HG02610 (cell line): Measurements from ENCODE around the gene GRB7.
A peak's percentile ranks its signal among the peaks of the same experiment; 100 is the strongest.
"Not testable (repeated sequence)": the region's sequence is repeated elsewhere in the genome, so short reads cannot be mapped to it uniquely, and the experiment has no call there.

Source experiments
- ATAC-seq: cut with Tn5 transposase; IDR thresholded peaks from one replicate; pipeline ENCODE4 v1.9.1; 2021; ENCODE audit warnings: mild to moderate bottlenecking, moderate library complexity; ENCODE audit not compliant: unreplicated experiment

Gene GRB7

DNA sequence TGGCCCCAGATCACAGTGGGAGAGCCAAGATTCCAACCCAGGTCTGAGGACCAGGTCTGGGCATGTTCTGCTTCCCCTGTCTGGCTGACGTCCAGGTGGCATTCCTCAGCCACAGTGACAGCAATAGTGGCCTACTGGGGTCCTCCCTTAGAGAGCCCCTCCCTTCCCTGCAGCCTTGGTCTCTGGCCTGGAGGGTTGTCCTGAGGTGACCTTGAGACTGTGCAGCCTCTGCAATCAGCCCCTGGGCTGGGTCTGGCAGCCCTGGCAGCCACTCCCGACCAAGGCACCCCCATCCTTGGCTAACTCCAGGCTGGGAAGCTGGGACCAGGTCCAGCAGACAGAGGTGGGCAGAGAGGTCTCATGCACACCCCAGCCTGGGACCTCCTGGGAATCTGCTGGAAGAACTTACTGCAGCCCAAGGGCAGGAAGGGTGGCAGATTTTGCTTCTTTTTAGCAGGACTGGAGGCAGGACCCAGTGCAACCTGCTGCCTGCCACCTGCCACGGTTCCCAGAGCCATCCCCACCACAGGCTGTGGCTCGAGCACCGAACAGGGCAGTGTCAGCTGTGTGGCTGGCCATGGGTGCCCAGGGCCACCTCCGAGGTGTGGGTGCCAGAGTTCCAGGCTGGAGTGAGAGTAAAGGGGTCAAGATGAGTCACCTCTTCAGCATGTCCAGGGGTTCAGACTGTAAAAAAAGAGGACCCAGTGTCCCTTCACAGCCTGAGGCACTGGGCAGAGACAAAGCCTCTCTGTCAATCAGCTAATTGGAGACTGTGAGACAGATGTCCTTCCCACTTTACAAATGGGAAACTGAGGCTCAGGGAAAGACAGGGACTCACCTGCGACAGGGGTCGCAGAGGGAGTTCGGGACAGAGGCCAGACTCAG lies 12.6 kb downstream of the GRB7 start:
- ATAC-seq, result no peak

DNA sequence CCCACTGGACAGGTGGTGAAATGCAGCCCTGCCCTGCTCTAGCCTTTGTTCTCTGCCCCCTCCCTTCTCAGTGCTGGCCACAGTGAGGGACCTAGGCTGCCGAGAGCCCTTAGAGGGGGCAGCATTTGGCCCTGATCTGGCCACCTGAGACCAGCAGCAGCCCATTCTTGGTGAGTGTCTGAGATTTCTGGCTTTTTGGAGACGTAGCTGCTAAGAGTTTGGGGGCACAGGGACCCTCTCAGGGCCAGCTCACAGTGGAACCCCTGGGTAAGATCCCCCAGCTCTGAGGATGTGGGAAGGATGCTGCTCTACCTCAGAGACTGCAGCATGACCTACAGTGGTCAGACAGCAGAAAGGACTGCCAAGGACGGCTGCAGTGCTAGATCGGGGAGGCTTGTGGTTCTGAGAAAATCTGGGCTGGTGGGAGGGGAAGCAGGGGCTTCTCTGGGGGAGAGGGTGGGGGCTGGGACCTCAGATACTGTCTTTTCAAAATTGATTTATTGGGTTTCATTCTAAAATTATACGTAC lies 13.3 kb downstream of the GRB7 start:
- ATAC-seq, result no peak

DNA sequence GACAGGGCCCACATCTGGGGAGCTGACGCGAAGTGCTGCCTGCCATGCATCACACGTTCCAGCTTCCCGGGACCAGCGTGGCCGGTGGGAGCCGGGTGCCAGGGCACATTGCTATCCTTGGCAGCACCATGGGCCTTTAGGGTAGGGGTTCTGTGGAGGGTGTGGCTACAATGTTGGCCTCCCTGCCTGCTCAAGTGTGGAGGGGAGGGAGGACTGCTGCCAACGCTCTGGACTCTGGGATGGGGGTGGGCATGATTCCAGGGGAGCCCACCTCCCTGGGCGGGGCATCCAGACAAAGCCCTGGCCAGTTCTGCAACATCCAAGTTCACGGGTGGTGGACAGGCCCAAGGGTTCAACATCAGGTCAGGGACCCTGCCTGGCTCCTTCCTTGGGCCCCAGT lies 13.9 kb downstream of the GRB7 start:
- no peak for ATAC-seq

DNA sequence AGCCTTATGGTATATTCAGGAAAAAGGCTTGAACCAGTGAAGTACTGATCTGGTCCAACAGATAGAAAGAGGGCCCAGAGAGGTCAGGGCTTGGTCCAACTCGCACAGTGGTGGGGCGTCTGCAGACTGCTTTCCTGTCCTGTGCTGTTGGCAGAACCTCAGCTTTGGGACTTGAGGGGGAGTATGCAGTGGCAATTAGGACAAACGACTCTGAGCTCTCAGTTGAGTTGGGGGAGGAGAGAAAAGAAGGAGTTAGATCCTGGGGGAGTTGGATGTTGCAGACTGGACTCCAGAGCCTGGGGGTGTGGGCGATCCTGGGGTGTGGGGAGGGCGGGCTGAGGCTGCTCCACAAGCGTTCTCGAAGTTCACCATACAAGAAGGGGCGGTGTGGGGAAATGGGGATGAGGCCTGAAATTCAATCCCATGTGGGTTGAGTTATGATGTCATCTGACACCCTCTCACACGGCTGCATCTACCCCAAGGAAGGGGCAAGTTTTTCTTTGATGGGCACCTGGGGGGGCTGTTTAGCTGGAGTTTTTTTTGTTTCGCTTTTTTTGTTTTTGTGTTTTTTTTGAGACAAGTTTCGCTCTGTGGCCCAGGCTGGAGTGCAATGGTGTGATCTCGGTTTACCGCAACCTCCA lies 14.6 kb downstream of the GRB7 start:
- ATAC-seq, result no peak

DNA sequence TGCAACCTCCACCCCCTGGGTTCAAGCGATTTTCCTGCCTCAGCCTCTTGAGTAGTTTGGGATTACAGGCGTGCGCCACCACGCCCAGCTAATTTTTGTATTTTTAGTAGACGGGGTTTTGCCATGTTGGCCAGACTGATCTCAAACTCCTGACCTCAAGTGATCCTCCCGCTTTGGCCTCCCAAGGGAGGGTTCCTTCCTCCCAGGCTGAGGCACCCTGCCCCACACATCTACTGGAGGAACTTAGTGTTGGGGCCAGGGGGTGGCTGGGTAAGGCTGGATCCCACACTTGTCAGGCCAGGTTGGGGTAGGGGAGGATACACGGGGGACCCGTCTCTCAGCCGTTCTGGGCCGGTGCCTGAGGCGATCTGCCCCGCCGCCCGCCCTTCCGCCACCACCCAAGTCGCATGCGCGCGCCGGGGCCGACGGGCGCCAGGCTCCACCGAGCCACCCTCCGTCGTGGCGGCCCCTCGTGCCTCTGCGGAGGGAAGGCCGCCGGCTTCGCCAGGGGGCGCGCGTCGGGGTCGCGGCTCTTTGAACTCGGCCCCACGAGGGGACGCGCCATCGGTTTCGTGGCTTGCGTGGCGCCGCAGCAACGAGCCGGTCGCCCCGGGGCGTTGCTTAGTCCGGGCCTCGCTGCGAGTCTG lies 15.9 kb downstream of the GRB7 start:
- peak; percentile 22 for ATAC-seq

DNA sequence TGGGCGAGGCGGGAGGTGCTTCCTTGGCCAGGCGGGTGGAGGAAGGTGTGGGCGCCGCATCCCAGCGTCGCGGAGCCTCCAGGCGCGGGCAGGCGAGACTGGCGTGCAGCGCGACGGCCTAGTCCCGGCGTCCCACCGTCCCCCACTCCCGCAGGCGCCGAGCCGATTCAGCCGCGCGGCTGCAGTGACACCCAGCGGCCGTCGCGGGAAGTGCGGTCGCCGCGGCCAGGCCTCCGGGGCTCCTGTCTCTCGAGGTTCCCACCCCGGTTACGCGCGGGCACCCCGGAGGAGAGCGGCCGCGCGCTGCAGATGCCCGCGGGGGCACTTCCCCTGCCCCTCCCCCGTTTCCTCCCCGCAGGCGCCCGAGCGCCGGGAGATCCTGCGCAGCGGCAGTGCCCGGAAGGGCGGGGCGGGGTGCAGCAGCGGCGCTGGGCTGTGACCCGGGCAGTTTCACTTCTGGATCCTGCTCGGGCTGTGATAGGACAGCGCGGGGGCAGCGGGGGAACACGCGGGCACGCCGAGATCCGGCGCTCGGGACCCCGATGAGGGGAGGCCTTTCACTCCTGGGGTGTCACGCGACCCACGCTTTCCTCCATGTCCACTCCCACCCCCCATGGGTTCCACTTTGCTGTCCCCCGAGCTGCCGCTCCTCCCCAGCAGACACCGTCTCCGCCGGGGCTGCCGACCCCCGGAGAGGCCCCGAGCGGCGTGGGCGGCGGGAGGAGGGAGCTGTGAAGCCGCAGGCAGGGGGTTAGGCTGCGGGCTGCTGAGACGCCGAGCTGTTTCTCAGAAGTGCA lies 16.6 kb downstream of the GRB7 start:
- peak; percentile 58 for ATAC-seq

DNA sequence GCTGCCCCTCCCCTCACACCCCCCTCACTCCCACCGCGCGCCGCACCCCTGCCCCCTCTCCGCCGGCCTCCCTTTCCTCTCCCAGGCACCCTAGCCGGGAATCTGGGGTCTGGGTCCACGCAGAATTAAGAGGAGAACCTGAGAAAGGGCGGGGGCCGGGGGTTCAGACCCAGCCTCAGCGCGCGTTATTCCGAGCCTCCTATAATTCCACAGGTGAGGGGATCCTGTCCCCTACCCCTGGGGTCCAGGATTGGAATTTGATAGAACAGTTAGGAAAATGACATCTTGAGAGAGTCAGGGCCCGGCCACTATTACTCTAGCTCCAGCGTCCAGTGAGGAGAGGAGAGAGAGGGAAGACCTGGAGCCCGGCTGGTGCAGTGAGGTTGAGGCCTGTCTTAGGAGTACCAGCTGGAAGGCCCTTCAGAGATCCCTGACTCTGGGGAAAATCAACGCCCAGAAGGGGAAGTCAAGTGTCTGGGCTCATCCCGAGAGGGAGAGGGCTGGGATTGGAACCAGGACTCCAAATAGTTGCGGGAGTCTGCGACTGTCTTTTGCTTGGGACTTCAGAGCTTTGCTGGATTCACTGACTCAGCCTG lies 17.3 kb downstream of the GRB7 start:
- no peak for ATAC-seq

DNA sequence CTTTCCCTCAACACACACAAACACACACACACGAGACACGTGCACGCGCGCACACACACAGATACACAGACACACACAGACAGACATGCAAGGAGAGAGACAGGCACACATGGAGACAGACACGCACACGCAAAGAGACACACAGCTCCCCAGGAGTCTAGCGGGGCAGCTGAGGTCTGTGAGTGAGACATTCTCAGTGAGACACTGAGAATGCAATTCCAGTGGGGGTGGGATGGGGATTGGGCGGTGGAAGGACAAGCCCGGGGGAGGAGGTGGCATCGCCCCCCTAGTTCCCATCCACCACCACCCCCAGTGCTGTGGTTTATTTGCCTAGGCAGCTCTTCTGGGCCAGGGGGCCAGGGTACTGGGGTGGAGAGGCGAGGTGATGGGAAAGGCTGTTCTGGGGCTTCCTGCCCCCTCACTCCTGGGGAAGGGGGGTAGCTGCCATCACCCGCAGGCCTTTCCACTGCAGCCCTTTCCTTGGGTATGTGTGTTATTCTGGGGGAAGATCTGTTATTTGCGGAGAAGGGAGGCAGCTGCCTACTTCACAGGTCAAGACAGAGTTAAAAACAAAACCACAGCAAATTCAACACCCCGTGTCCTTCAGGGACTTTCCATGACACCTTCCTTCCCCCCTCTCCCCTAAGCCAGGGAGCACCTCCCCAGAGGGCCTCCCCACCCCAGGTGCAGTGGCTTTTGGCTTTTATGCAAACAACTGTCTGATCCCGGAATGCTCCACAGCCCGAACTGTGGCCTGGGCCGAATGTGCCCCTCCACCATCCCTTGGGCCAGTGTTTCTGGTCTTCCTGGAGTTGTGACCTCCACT lies 18.0 kb downstream of the GRB7 start:
- no peak for ATAC-seq

DNA sequence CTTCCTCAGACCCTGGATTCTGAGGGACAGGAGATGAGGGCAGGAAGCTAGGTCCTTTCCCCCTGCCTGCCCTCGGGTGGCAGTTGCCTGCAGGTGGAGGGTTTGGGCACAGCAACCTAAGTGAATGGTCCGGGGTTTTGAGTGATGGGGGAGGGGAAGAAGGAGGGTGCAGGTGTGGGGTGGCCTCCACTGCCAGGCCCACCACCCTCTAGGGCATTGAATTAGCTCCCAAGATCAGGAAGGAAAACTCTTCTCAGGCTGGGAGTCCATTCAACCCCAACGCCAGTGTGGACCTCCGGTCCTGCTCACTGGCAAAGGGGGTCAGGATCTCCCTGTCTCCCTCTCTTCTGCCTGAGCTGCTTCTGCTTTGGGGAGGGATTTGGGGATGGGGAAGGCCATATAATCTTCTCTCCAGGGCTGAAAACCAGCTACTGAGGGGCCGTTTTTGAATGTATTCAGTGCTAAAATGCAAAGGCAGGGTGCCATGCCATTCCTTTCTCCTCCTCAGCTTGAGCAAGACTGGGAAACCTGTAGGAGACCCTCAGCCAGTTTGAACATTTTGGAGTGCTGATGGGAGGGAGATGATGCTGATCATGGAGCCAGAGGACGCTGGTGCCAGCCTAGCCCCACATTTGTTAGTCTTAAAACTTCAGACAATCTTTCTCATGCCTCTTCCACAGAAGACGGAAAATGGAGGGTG lies 18.8 kb downstream of the GRB7 start:
- no peak for ATAC-seq

DNA sequence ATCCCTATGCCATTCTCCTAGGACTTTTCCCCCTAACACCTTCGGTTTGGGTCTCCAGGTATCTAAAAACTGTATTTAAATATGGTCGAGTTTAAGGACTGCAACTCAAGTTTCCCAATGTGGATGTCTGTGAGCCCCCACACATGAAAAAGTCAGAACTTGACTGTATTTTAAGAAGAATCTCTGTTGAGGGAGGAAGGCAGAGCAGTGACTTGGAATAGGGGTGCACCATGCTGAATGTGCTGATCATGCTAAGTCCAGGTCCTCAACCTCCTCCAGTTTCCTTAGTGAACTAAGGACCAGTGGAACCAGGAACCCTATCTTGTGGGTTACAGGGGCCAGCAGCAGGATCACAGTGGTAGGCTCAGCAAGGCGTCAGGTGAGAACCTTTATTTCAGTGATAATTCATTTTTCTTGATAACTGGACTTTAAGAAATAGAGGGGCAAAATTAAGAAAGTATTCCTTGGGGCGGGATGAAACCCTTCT lies 19.5 kb downstream of the GRB7 start:
- no peak for ATAC-seq

DNA sequence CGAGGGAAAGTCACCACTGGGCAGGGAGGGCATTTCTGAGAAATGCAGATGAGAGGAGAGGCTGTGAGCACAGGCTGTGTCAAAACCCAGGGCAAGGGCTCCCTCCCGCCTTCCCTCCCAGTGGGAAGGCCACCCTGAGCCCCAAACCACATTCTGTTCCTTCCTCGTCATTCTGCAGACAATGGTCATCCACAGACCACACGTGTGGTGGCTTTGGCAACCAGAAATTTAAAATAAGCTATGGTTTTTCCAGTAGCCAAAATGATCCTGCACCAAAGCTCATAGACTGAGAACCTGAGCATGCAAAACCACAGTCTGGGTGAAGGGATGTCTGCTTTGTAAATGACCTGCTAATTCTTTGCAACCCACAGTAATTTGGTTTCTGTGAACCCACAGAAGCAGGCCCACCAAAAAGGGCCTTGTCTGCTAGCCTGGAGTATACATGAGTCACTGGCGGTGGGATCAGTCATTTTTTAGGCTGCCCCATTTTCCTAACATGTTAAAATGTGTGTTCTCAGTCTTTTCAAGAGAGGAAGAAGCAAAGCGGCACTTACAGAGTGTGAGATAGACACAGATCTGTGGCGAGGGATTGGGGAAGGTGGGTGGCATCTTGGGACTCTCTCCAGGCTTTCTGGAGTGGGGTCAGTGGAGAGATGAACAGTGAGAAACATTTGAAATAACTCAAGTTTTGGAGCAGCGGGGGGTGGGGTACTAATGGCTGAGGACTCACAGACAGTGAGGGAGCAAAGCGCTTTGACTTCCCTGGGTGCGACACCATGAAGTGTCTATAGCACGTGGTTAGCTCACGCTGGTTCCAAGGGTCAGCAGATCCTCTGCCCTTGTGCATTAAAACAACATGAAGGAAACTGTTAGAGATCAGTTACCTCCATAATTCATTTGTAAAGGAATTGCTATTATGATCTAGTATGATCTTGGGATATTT lies 20.5 kb downstream of the GRB7 start:
- ATAC-seq, result peak; percentile 26

DNA sequence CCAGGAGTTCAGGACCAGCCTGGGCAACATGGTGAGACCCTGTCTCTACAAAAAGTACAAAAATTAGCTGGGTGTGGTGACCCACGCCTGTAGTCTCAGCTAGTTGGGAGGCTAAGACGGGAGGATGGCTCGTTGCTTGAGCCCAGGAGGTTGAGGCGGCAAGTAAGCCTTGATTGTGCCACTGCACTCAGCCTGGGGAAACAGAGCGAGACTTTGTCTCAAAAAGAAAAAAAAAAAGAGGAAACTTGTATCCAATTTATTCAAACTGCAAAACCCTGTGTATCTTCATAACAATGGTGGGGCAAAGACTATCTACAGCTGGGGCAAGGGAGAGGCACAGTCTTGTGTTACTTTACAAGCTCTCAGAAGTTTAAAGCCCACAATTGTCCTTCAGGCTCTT lies 21.5 kb downstream of the GRB7 start:
- no peak for ATAC-seq

DNA sequence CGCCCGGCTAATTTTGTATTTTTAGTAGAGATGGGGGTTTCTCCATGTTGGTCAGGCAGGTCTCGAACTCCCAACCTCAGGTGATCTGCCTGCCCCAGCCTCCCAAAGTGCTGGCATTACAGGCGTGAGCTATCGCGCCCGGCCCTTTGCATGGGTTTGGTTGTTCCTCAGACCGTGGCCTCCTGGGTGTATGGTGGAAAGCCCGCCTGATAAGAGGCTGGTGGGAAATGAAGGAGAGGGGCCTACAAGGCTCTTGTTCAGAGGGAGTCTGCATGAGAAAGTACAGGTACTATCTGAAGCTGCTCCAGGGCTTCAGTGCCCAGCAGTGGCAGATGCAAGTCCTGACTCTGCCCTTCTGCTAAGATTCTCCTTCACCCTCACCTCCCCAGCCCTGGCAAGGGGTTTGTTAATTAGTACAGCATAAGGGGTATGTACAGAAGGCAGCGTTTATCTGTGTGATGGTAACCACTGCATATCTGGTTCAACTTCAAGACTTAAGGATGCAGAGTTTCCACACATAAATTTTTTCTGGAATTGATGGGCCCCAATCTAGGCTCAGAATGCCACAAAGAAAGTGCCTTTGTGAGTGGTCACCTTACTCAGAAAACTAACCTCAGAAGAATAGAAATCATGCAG lies 24.2 kb downstream of the GRB7 start:
- no peak for ATAC-seq

DNA sequence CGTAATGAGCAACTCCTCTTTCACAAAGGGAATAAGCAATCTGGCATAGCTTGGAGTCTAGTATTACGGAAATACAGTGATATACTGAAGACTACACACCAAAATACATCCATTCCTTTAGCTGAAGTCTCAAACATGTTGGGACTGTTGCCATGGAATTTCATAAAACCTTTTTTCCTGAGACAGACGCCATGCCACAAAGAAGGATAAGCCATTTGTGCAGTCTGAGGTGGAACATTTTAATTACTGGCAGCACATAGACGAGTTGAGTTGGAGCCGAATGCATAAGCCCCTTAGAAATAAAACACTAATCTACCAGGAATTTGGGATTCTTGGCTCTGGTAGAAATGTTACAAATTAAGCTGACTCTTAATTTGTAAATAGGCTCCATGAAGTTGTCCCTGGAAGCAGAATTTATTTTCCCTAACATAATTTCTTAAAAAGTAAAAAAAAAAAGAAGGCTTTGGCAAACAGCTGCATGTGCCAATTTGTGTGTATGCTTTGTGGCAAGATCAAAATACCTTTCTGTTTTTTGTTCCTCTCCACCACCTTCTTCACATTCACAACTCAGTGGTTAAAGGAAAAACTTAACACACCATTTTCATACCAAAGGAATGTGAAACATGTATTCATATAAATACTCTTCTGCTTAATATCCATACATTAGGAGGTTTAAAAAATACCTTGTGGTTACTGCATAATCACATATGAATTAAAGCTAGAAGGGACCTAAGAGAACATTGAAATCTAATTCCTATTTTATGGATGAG lies 25.5 kb downstream of the GRB7 start:
- ATAC-seq, result no peak

DNA sequence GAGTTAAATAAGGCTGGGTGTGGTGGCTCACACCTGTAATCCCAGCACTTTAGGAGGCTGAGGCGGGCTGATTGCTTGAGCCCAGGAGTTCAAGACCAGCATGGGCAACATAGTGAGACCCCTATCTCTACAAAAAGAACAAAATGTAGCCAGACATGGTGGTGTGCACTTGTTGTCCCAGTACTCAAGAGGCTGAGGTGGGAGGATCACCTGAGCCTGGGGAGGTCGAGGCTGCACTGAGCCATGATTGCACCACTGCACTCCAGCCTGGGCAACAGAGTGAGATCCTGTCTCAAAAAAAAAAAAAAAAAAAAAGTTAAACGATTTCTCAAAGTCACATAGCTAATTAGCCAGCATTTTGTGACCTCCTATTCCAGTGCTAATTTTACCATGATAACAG lies 26.4 kb downstream of the GRB7 start:
- not testable (repeated sequence) for ATAC-seq

DNA sequence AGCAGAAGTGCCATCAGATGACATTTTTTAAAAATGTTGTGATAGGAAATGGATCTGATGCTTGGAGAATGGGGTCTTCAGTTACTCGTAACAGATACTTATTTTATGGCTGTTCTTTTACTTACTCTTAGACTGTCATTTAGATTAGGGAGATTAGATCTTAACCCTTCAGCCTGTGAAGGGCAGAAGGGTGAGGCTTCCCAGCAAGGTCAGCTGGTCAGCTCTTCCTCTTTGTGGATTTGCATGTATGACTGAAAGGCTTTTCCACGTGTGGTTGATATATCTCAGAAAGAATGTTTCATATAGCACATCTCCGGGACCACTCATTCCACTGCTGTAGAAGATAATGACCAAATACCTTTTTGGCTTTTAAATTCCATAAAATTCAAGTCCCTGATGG lies 27.4 kb downstream of the GRB7 start:
- no peak for ATAC-seq

DNA sequence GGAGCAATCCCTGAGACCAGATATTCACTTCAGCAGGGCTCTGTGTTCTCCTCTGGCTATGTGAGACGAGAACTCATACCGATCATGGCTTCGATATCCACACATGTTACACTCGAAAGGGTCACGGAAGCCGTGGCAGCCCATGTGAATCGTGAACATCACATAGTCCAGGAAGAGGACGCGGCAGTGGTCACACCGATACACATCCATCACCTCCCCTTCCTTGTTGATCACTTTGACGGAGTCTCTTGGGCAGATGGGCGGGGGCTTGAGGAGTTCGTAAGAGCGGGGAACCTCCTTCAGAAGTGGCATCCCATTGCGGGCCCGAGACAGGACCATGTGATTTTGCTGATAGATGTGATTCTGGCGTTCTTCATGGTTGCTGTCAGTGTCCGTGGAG lies 28.0 kb downstream of the GRB7 start:
- ATAC-seq, result no peak
